NCI-H1048 (cell line): ENCODE data around the gene PDE4B.

Experiments
- DNase-seq: peaks from one replicate; lab custom pipeline; 2025; lab: John Stamatoyannopoulos, UW

The PDE4B gene

GRCh38 chr1:65792669-65793358, at the start of gene PDE4B:
Gene PDE4B, plus strand, starts transcription at chr1:65792895.
- DNase-seq, result no peak

GRCh38 chr1:65744731-65745130, 48.0 kb upstream of the PDE4B start:
- DNase-seq, result no peak

GRCh38 chr1:65751961-65752360, 40.7 kb upstream of the PDE4B start:
- DNase-seq, result no peak

GRCh38 chr1:65756616-65757015, 36.1 kb upstream of the PDE4B start:
- no peak for DNase-seq

GRCh38 chr1:65757531-65757930, 35.2 kb upstream of the PDE4B start:
- DNase-seq, result no peak

- DNase-seq, result no peak
Observed at GRCh38 chr1:65758128-65758527, 34.6 kb upstream of the PDE4B start.

- no peak for DNase-seq
Observed at GRCh38 chr1:65759516-65759915, 33.2 kb upstream of the PDE4B start.

- DNase-seq, result no peak
Observed at GRCh38 chr1:65762081-65762862, 30.4 kb upstream of the PDE4B start.

GRCh38 chr1:65764052-65764451, 28.6 kb upstream of the PDE4B start:
- DNase-seq, result no peak

- DNase-seq, result no peak
Observed at GRCh38 chr1:65765631-65766030, 27.1 kb upstream of the PDE4B start.

GRCh38 chr1:65769636-65770035, 23.1 kb upstream of the PDE4B start:
- no peak for DNase-seq

GRCh38 chr1:65772607-65773006, 20.1 kb upstream of the PDE4B start:
- DNase-seq, result no peak

GRCh38 chr1:65773391-65774123, 19.1 kb upstream of the PDE4B start:
- DNase-seq, result no peak

GRCh38 chr1:65788762-65789161, 3.9 kb upstream of the PDE4B start:
- no peak for DNase-seq

- no peak for DNase-seq
Observed at GRCh38 chr1:65791396-65791795, 1.3 kb upstream of the PDE4B start.

- DNase-seq, result no peak
Observed at GRCh38 chr1:65791801-65792668, 660 bp upstream of the PDE4B start.

- no peak for DNase-seq
Observed at GRCh38 chr1:65793359-65793732, 651 bp downstream of the PDE4B start.

- DNase-seq, result no peak
Observed at GRCh38 chr1:65795311-65795710, 2.6 kb downstream of the PDE4B start.

GRCh38 chr1:65799601-65800000, 6.9 kb downstream of the PDE4B start:
- DNase-seq, result no peak

- no peak for DNase-seq
Observed at GRCh38 chr1:65804584-65804983, 11.9 kb downstream of the PDE4B start.

GRCh38 chr1:65812065-65812464, 19.4 kb downstream of the PDE4B start:
- no peak for DNase-seq

GRCh38 chr1:65813956-65814355, 21.3 kb downstream of the PDE4B start:
- no peak for DNase-seq
